ENCODE measurements around the gene LRWD1.
A peak's percentile ranks its signal among the peaks of the same experiment; 100 is the strongest.

LRWD1 gene

GRCh38 chr7:102464577-102465280, at the start of gene LRWD1, which contains the start of gene ALKBH4:
LRWD1 (plus strand) TSS chr7:102464984; CDS start chr7:102465081, 97 bp downstream.
ALKBH4 (minus strand) TSS chr7:102464863; CDS start chr7:102464836, 27 bp downstream.
- peak; percentile 97 for DNase-seq

DNA sequence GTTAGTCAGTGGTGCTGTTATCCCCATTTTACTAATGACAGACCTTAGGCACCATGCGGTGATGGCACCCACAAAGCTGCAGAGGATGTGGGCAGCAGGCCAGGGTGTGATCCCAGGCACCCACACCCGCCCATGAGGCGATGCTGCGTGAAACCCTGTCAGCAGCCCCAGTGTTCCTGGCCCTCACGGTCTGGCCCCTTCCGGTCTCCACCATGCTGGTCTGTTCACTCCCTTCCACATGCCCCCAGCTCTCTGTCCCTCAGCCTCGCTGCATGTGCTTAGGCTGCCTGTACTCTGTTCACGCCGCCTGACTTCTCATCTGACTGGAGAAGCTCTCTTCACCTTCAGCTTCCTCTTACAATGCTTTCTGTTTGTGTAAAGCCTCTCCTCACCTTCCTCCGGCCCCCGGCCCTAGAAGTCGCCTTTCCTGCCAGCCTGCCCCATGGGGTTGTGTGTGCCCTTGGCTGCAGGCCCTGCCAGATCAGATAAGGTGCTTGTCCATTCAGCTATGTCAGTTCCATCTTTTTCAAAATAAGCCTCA, 49.0 kb upstream of the LRWD1 start:
- DNase-seq: peak; percentile 43

DNA sequence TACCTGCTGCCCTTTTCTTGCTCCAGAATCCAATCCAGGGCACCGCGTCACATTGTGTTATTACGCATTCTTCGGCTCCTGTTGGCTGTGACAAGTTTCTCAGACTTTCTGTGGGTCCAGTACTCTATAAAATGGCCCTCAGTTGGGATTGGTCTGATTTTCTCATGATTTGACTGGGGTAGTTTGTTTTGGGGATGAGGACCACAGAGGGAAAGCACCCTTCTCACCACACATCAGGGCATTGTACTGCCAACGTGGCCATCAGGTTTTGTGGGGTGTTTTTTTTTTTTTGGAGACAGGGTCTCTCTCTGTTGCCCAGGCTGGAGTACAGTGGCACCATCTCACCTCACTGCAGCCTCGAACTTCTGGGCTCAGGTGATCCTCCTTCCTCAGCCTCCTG, 48.4 kb upstream of the LRWD1 start:
- DNase-seq: no peak

DNA sequence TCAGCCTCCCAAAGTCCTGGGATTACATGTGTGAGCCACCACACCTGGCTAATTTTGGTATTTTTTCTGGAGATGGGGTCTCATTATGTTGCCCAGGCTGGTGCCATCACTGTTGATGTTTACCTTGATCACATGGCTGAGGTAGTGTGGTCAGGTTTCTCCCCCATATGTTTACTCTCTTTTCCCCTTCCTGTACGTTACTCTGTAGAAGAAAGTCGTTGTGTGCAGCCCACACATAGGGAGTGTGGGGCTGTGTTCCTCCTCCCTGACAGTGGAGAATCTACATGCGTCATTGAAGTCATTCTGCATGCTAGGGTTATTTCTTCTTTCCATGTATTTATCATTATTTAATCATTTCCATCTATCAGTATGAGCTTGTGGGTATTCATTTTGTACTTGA, 47.7 kb upstream of the LRWD1 start:
- DNase-seq: no peak

DNA sequence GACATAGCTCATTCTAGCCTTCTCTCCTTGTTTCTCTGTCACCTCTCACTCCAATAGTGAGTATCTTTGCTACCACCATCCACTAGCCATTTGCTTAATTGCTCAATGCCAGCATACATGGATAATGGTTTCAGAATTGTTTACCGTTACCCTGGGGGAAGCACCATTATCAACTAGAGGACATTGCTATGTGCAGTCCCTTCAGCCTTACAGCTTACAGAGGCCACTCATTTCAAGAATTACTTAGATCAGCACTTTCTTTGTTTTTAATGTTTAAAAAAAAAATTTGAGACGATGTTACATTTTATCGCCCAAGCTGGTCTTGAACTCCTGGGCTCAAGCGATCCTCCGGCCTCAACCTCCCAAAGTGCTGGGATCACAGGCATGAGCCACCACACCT, 46.2 kb upstream of the LRWD1 start:
- no peak for DNase-seq

GRCh38 chr7:102421706-102422240, 43.0 kb upstream of the LRWD1 start:
- no peak for DNase-seq

GRCh38 chr7:102424129-102424551, 40.6 kb upstream of the LRWD1 start:
- no peak for DNase-seq

DNA sequence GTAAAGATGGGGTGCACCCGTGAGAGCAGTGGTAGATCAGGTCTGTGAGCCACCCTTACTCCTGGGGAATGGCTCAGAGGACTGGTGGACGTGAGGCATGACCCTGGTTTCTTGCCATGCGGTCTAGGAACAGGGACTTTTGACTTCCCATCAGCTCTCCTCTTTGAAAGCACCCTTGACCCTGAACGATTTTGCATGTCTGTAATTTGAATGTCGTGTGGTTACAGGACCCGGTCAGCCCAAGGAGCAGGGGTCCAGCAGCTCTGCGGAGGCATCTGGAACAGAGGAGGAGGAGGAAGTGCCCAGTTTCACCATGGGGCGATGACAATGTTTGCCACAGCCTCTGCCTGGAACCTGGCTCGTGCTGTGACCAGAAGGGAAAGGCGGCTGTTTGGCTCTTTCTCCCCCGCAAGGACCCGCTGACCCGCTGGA, 40.0 kb upstream of the LRWD1 start:
- DNase-seq: no peak

- DNase-seq: peak; percentile 83
These were observed 39.0 kb upstream of the LRWD1 start for GRCh38 chr7:102425639-102426267.

- DNase-seq: peak; percentile 73
These were observed 38.3 kb upstream of the LRWD1 start for GRCh38 chr7:102426268-102427018.

DNA sequence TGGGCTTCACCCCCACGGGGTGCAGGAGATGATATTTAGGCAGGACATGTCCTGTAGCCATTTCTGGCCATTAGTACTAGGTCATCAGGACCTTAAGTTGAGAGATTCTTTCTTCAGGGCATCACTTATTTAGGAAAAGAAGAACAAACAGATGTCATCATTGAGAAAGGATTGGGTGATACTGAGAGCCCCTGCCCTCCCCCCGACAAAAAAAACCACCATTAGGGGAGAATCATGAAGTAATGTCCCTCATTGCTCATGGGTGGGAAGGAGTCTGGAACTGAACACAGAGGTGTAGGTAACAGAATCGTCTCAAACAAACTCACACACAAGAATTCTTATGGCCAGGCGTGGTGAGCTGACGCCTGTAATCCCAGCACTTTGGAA, 37.8 kb upstream of the LRWD1 start:
- no peak for DNase-seq

GRCh38 chr7:102429141-102429899, 35.5 kb upstream of the LRWD1 start:
- no peak for DNase-seq

DNA sequence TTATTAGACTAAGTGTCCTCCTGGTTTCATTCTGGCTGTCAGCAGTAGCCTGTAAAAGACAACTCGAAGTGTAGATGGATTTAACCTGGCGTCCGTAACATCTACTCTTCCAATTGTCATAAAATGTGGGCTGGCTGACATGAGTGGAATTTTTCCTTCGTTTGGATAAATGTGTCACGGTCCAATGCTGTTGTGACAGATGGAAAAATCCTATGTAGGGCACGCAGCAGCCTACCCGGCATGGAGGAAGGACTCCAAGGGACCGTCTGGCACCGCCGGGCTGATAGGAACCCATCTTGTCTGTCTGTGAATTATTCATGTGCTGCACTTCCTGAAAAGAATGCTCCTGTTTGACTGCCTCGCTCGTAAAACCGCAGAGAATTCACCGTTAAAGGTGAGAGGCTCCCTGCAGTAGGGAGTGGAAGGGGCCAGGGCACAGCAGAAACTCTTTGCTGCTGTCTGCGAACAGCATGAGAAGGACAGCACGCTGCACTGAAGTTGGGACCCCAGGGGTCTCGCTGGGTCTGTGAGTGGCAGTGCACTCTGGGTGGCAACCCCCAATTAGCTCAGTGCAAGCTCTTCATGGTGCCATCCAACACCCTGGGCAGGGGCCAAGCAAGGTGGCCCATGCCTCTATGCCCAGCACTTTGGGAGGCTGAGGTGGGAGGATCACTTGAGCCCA, 33.0 kb upstream of the LRWD1 start:
- peak; percentile 46 for DNase-seq

DNA sequence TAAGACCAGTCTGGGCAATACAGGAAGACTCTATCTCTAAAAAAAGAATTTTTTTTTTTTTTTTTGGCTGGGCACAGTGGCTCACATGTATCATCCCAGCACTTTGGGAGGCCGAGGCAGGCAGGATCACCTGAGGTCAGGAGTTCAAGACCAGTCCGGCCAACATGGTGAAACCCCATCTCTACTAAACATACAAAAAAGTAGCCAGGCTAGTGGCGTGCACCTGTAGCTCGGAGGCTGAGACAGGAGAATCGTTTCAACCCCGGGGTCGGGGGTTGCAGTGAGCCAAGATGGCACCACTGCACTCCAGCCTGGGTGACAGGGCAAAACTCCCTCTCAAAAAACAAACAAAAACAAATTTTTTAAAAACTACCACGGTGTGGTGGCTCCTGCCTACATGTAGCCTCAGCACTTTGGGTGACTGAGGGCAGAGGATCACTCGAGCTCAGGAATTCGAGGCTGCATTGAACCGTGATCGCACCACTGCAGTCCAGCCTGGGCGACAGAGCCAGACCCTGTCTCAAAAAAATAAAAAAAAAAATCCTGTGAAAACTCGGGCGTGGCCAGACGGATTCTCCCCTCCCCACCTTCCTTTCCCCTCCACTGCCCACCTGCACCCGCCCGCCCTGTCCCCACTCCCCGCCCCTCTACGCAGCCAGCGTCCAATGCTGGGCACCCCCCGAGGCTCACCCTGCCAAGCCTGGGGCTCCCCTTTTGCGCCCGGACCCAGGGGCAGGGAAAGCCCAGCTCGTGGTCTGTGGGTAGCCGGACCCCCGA, 32.2 kb upstream of the LRWD1 start:
- no peak for DNase-seq

DNA sequence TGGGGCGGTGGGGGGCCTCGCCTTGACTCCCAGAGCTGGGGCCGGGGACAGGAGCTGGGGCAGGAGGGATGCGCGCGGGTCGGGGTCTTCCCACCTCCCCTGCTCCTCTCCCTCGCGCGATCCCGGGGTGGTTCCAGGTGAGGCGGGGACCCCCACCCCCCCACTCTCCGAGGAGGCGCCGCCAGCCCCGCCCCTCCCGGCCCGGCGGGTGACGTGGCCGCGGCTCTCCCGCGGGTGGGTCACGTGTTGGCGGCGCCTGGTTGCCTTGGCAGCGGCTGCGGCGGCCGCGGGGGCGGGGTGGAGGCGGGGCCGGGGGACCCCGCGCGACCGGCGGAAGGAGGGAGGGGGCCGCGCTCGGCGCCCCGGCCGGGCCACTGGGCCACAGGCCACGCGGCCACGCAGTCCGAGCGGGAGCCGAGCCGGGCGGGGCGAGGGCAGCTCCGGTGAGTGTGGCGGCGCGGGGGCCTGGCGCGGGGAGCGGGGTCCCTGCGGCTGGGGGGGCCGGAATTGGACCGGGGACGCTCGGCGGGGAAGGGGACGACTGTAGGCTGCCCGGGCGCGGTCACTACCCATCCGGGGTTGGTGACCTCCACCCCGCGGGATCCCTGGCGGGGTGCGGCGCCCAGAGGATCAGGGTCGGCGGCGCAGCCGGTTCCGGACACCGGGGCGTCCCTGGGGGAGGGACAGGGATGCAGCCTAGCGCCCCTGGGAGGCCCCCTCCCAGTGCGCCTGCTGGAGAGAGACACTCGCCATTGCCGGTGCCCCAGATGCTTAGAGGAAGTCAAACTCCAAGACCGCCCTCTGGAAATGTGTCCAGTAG, 31.4 kb upstream of the LRWD1 start, which contains the start of gene ORAI2:
Gene ORAI2, plus strand, starts transcription at position 357 of the 820 bp plus-strand sequence. CDS start 5,382 bp downstream, outside the sequence.
- DNase-seq: peak; percentile 89

- no peak for DNase-seq
These were observed 30.7 kb upstream of the LRWD1 start for GRCh38 chr7:102434039-102434486.

- DNase-seq: no peak
These were observed 28.7 kb upstream of the LRWD1 start for GRCh38 chr7:102436118-102436517.

GRCh38 chr7:102439963-102440795, 24.6 kb upstream of the LRWD1 start:
- no peak for DNase-seq
